Measurements from ENCODE around the gene PON2. TPM values are rescaled to one million over a fixed set of nuclear protein-coding genes. Genes with fewer than 3 reads are reported as not detected.

PON2 gene
- total RNA-seq, 1 donor from 2014 or later, result 152 TPM

GRCh38 chr7:95368235-95368634, 66.6 kb downstream of the PON2 start:
- Mint-ChIP-seq H3K36me3 (ENCODE audit: low read depth, unreplicated experiment) (no peaks in the 10 kb centered on the region), H3K4me1 (ENCODE audit: low read depth, unreplicated experiment) (peaks cover 9% of the 10 kb centered on the region), H3K9me3 (ENCODE audit: unreplicated experiment) (no peaks in the 10 kb centered on the region), H3K4me3 (ENCODE audit: unreplicated experiment) (no peak overlapping the region), H3K27me3 (ENCODE audit: low read depth, unreplicated experiment) (peaks cover 2% of the 10 kb centered on the region), H3K27ac (ENCODE audit: unreplicated experiment) (no peak overlapping the region)
- DNase-seq (ENCODE audit: low read depth) (no peak), FAIRE-seq (no peak)
- Histone ChIP-seq H3K27me3 (ENCODE audit: insufficient read depth, low read length) (no peaks in the 10 kb centered on the region), H3K9me3 (ENCODE audit: insufficient read depth, low read depth, low read length) (no peaks in the 10 kb centered on the region), H3K27ac (ENCODE audit: low read depth, low read length) (no peak overlapping the region), H3K36me3 (ENCODE audit: insufficient read depth, low read length) (no peaks in the 10 kb centered on the region), H4K20me1 (ENCODE audit: insufficient read depth, low read length) (no peaks in the 10 kb centered on the region), H2AFZ (ENCODE audit: low read depth, low read length) (no peak overlapping the region), H3K4me3 (ENCODE audit: insufficient read depth, low read depth, low read length) (no peak overlapping the region), H3K4me2 (ENCODE audit: low read length) (no peak overlapping the region), H3K4me1 (ENCODE audit: insufficient read depth, low read length) (no peaks in the 10 kb centered on the region), H3K79me2 (ENCODE audit: insufficient read depth, low read length) (no peaks in the 10 kb centered on the region), H3K9ac (ENCODE audit: low read length) (no peak overlapping the region)
- TF ChIP-seq EZH2 (IDR thresholded peaks at IDR 0.05; ENCODE audit: insufficient read depth, low read length), result no peak
- TF ChIP-seq CTCF (IDR thresholded peaks at IDR 0.05; ENCODE audit: insufficient read depth, low read depth, low read length), result no peak

GRCh38 chr7:95367606-95368005, 67.2 kb downstream of the PON2 start:
- Mint-ChIP-seq H3K27ac (ENCODE audit: unreplicated experiment) (no peak overlapping the region), H3K4me3 (ENCODE audit: unreplicated experiment) (no peak overlapping the region), H3K36me3 (ENCODE audit: low read depth, unreplicated experiment) (no peaks in the 10 kb centered on the region), H3K9me3 (ENCODE audit: unreplicated experiment) (no peaks in the 10 kb centered on the region), H3K4me1 (ENCODE audit: low read depth, unreplicated experiment) (peaks cover 9% of the 10 kb centered on the region), H3K27me3 (ENCODE audit: low read depth, unreplicated experiment) (peaks cover 2% of the 10 kb centered on the region)
- H4K20me1 ChIP-seq (ENCODE audit: insufficient read depth, low read length), result no peaks in the 10 kb centered on the region
- H3K4me2 ChIP-seq (ENCODE audit: low read length), result no peak overlapping the region
- H3K4me1 ChIP-seq (ENCODE audit: insufficient read depth, low read length), result no peaks in the 10 kb centered on the region
- FAIRE-seq, result no peak
- H3K27me3 ChIP-seq (ENCODE audit: insufficient read depth, low read length), result no peaks in the 10 kb centered on the region
- no peaks in the 10 kb centered on the region for H3K36me3 ChIP-seq (ENCODE audit: insufficient read depth, low read length)
- no peak overlapping the region for H3K4me3 ChIP-seq (ENCODE audit: insufficient read depth, low read depth, low read length)
- H3K27ac ChIP-seq (ENCODE audit: low read depth, low read length), result no peak overlapping the region
- no peaks in the 10 kb centered on the region for H3K79me2 ChIP-seq (ENCODE audit: insufficient read depth, low read length)
- no peaks in the 10 kb centered on the region for H3K9me3 ChIP-seq (ENCODE audit: insufficient read depth, low read depth, low read length)
- no peak overlapping the region for H2AFZ ChIP-seq (ENCODE audit: low read depth, low read length)
- no peak for DNase-seq (ENCODE audit: low read depth)
- TF ChIP-seq EZH2 (IDR thresholded peaks at IDR 0.05; ENCODE audit: insufficient read depth, low read length) (no peak), CTCF (IDR thresholded peaks at IDR 0.05; ENCODE audit: insufficient read depth, low read depth, low read length) (no peak)
- H3K9ac ChIP-seq (ENCODE audit: low read length), result no peak overlapping the region

- H3K4me1 Mint-ChIP-seq (ENCODE audit: low read depth, unreplicated experiment), result peaks cover 13% of the 10 kb centered on the region
- H2AFZ ChIP-seq (ENCODE audit: low read depth, low read length), result no peak overlapping the region
- H3K9me3 ChIP-seq (ENCODE audit: insufficient read depth, low read depth, low read length), result no peaks in the 10 kb centered on the region
- no peak overlapping the region for H3K27ac Mint-ChIP-seq (ENCODE audit: unreplicated experiment)
- no peaks in the 10 kb centered on the region for H3K36me3 ChIP-seq (ENCODE audit: insufficient read depth, low read length)
- H3K27me3 Mint-ChIP-seq (ENCODE audit: low read depth, unreplicated experiment), result peaks cover 2% of the 10 kb centered on the region
- H3K9me3 Mint-ChIP-seq (ENCODE audit: unreplicated experiment), result no peaks in the 10 kb centered on the region
- no peaks in the 10 kb centered on the region for H3K4me1 ChIP-seq (ENCODE audit: insufficient read depth, low read length)
- no peaks in the 10 kb centered on the region for H3K36me3 Mint-ChIP-seq (ENCODE audit: low read depth, unreplicated experiment)
- H4K20me1 ChIP-seq (ENCODE audit: insufficient read depth, low read length), result no peaks in the 10 kb centered on the region
- no peak overlapping the region for H3K27ac ChIP-seq (ENCODE audit: low read depth, low read length)
- no peak overlapping the region for H3K4me3 Mint-ChIP-seq (ENCODE audit: unreplicated experiment)
- TF ChIP-seq EZH2 (IDR thresholded peaks at IDR 0.05; ENCODE audit: insufficient read depth, low read length) (no peak), CTCF (IDR thresholded peaks at IDR 0.05; ENCODE audit: insufficient read depth, low read depth, low read length) (no peak)
- no peaks in the 10 kb centered on the region for H3K27me3 ChIP-seq (ENCODE audit: insufficient read depth, low read length)
- FAIRE-seq (no peak), DNase-seq (ENCODE audit: low read depth) (peak; percentile 3)
- no peak overlapping the region for H3K4me3 ChIP-seq (ENCODE audit: insufficient read depth, low read depth, low read length)
- H3K9ac ChIP-seq (ENCODE audit: low read length), result no peak overlapping the region
- H3K4me2 ChIP-seq (ENCODE audit: low read length), result no peak overlapping the region
- no peaks in the 10 kb centered on the region for H3K79me2 ChIP-seq (ENCODE audit: insufficient read depth, low read length)
Measured at GRCh38 chr7:95365151-95365550, 69.7 kb downstream of the PON2 start.

Data from astrocyte (in vitro differentiated cells and primary cell).